ENCODE measurements around the gene B3GNT4. TPM values are rescaled to one million over a fixed set of nuclear protein-coding genes. Genes with fewer than 3 reads are reported as not detected.

The B3GNT4 gene
- total RNA-seq = not detected
- polyA plus RNA-seq = under 1 TPM; 0.29 to 0.70 TPM
- long read RNA-seq, donor 1 = 0 reads
- long read RNA-seq, donor 2 = 0 reads
- long read RNA-seq, donor 3 = 0 reads

DNA sequence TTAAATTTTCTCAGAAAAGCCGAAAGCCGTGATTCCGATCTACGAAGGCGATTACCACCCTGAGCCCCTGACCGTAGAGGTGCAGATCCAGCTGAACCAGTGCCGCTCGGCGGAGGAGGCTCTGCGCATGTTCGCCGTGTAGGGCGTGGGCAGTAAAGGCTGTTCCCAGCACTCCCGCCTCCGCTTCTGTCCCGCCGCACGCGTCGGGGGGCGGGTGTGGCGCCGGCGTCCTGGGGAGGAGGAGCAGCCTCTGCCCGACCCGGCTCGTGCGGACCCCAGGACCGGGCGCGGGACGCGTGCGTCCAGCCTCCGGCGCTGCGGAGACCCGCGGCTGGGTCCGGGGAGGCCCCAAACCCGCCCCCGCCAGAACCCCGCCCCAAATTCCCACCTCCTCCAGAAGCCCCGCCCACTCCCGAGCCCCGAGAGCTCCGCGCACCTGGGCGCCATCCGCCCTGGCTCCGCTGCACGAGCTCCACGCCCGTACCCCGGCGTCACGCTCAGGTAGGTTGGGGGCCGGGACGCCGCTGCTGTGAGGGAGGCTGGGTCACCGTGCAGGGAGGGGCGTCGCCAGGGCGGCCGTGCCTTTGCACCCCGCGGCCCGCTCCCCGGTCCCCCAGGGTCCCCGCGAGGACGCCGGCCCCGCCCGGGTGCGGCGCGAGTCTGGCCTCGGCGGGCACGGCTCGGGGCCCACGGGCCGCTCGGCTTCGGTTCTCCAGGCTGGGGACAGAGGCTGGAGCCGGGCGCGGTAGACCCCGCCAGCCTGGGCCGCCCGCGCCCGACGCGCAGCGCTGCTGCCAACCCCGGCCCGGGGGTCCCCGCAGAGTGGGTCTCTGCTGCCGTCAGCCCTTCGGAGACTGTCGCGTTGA, at the start of gene B3GNT4:
Gene B3GNT4, plus strand, starts transcription at position 409 of the 866 bp plus-strand sequence. CDS start 910 bp downstream, outside the sequence.
- peak in 7 of 8 donors; percentile 44 to 73 (median 62) for ATAC-seq
- peak; percentile 24 to 62 for DNase-seq
- H3K4me3 ChIP-seq = peak within 1 kb of the TSS; percentile 35 to 70 (median 58)
- TF ChIP-seq, protein P1, sequence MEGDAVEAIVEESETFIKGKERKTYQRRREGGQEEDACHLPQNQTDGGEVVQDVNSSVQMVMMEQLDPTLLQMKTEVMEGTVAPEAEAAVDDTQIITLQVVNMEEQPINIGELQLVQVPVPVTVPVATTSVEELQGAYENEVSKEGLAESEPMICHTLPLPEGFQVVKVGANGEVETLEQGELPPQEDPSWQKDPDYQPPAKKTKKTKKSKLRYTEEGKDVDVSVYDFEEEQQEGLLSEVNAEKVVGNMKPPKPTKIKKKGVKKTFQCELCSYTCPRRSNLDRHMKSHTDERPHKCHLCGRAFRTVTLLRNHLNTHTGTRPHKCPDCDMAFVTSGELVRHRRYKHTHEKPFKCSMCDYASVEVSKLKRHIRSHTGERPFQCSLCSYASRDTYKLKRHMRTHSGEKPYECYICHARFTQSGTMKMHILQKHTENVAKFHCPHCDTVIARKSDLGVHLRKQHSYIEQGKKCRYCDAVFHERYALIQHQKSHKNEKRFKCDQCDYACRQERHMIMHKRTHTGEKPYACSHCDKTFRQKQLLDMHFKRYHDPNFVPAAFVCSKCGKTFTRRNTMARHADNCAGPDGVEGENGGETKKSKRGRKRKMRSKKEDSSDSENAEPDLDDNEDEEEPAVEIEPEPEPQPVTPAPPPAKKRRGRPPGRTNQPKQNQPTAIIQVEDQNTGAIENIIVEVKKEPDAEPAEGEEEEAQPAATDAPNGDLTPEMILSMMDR (IDR thresholded peaks at IDR 0.05) = no peak
- WGBS, 2 donors = 0 to 1% methylated on average over 51 to 104 of the region's 104 CpGs
- peaks cover 7 to 72% (median 61%) of the 10 kb centered on the region in 7 donors for H3K27me3 ChIP-seq
- H3K27ac ChIP-seq = no peak within 1 kb of the TSS
- H3K9me3 ChIP-seq = no peaks in the 10 kb centered on the region
- intact Hi-C loops (cut with DNase I) = loop anchor here in 2 of 10 donors (5.0 to 10.0 kb wide), 2 partner anchors 149 to 151 kb away; no protein-coding TSS in a partner anchor
- H3K36me3 ChIP-seq = peaks cover 0 to 20% (median 14%) of the 10 kb centered on the region in 9 donors
- H3K4me1 ChIP-seq = peaks cover 0 to 17% (median 10%) of the 10 kb centered on the region in 9 donors

DNA sequence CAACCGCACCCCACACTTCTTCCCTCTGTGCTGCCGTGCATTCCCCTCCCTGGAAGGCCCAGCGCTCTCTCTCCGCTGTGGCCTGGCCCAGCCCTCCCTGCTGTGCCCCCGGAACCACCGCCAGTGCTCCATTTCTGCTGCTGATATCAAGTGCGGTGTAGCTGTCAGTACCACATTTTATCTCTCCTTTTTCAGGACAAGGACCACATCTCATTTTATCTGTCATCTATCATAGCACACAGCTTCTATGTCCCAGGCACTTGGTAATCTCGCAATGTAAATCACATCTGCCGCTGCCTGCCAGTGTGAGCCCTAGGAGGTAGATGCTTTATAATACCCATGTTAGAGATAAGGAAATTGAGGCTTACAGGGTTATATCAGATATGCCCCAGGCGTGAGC, 47.8 kb upstream of the B3GNT4 start:
- TF ChIP-seq, protein P1 (IDR thresholded peaks at IDR 0.05) = no peak
- H3K36me3 ChIP-seq = no peaks in the 10 kb centered on the region
- no peak overlapping the region for H3K27ac ChIP-seq
- peaks cover 0 to 4% (median 0%) of the 10 kb centered on the region in 7 donors for H3K27me3 ChIP-seq
- DNase-seq (no peak), ATAC-seq (no peak)
- WGBS, 2 donors = 62 to 65% methylated on average over 10 of the region's 10 CpGs
- intact Hi-C loops (cut with DNase I) = no loop called here
- H3K4me3 ChIP-seq = no peak overlapping the region
- H3K4me1 ChIP-seq = no peaks in the 10 kb centered on the region
- H3K9me3 ChIP-seq = no peaks in the 10 kb centered on the region

DNA sequence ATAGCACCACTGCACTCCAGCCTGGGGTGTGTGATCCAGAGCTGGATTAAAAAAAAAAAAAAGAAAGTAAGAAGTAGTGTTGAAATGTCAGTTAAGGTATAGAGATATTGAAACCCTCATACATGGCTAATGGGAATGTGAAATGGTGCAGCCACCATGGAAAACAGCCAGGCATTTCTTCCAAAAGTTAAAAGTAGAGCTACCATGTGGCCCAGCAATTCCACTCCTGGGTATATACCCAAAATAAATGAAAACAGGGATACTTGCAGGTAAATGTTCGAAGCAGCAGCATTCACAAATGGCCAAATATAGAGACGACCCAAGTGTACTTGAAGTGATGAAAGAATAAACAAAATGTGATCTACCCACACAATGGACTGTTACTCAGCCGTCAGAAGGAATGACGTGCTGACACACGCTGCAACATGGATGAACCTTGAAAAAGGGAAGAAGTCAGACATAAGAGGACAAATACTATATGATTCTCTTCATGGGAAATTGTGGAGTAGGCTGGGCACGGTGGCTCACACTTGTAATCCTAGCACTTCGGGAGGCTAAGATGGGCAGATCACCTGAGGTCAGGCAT, 44.7 kb upstream of the B3GNT4 start:
- Histone ChIP-seq H3K4me1 (no peaks in the 10 kb centered on the region), H3K4me3 (no peak overlapping the region), H3K9me3 (no peaks in the 10 kb centered on the region), H3K27ac (no peak overlapping the region), H3K36me3 (no peaks in the 10 kb centered on the region), H3K27me3 (no peaks in the 10 kb centered on the region)
- no peak for DNase-seq
- ATAC-seq = no peak
- 88 to 94% methylated on average over 7 of the region's 7 CpGs for WGBS, 2 donors
- intact Hi-C loops (cut with DNase I) = no loop called here
- TF ChIP-seq, protein P1 (IDR thresholded peaks at IDR 0.05) = no peak

DNA sequence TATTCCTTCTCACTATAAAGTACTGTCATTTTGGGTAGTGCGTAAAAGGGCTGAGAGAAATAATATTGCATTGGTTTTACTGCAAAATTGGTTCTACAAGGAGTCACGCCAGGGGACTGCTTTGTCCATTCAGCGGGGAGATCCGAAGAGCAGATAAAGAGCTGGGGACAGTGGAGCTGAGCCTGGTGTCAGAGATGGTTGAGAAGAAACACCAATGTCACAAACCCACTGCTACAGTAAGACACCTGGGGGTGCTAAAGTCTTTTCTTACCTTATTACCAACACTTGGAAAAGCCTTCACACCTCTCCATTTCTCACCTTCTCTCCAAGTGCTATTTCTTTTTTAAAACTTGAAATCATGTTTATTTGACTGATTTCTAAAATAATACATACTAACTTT, 43.6 kb upstream of the B3GNT4 start:
- Histone ChIP-seq H3K4me3 (no peak overlapping the region), H3K27ac (no peak overlapping the region), H3K4me1 (no peaks in the 10 kb centered on the region), H3K27me3 (no peaks in the 10 kb centered on the region), H3K36me3 (no peaks in the 10 kb centered on the region), H3K9me3 (no peaks in the 10 kb centered on the region)
- no peak for DNase-seq
- intact Hi-C loops (cut with DNase I) = no loop called here
- ATAC-seq = no peak
- TF ChIP-seq, protein P1 (IDR thresholded peaks at IDR 0.05) = no peak
- WGBS, 2 donors = 43 to 67% methylated on average over 4 of the region's 4 CpGs

Measured in heart right ventricle (tissue), 16 donors.